ENCODE data around the gene FKBP1B.
A peak's percentile ranks its signal among the peaks of the same experiment; 100 is the strongest.
"Not testable (repeated sequence)": the region's sequence is repeated elsewhere in the genome, so short reads cannot be mapped to it uniquely, and the experiment has no call there.

Gene FKBP1B

GRCh38 chr2:24049485-24050021, at the start of gene FKBP1B:
TSS of gene FKBP1B (plus strand) at chr2:24049741. CDS start at chr2:24049850, 109 bp downstream.
- peak in 1 of 2 donors; percentile 36 for DNase-seq (ENCODE audit: extremely low read depth in 1 of 2, low read depth in 1 of 2)

- no peak for DNase-seq (ENCODE audit: extremely low read depth in 1 of 2, low read depth in 1 of 2)
These were observed 41.8 kb upstream of the FKBP1B start for GRCh38 chr2:24007693-24008092.

GRCh38 chr2:24008672-24009366, 40.7 kb upstream of the FKBP1B start:
- DNase-seq (ENCODE audit: extremely low read depth in 1 of 2, low read depth in 1 of 2) = no peak

GRCh38 chr2:24009367-24009679, 40.2 kb upstream of the FKBP1B start:
- DNase-seq (ENCODE audit: extremely low read depth in 1 of 2, low read depth in 1 of 2) = no peak

- no peak for DNase-seq (ENCODE audit: extremely low read depth in 1 of 2, low read depth in 1 of 2)
These were observed 39.7 kb upstream of the FKBP1B start, which contains the start of gene MFSD2B for GRCh38 chr2:24009680-24010476. TSS of gene MFSD2B (plus strand) at chr2:24010085. CDS start at chr2:24010097, 12 bp downstream.

- no peak for DNase-seq (ENCODE audit: extremely low read depth in 1 of 2, low read depth in 1 of 2)
These were observed 38.9 kb upstream of the FKBP1B start for GRCh38 chr2:24010477-24011249.

- DNase-seq (ENCODE audit: extremely low read depth in 1 of 2, low read depth in 1 of 2) = no peak
These were observed 38.1 kb upstream of the FKBP1B start for GRCh38 chr2:24011250-24012104.

- DNase-seq (ENCODE audit: extremely low read depth in 1 of 2, low read depth in 1 of 2) = no peak
These were observed 36.9 kb upstream of the FKBP1B start for GRCh38 chr2:24012521-24013188.

GRCh38 chr2:24014902-24015301, 34.6 kb upstream of the FKBP1B start:
- not testable (repeated sequence) for DNase-seq (ENCODE audit: extremely low read depth in 1 of 2, low read depth in 1 of 2)

- DNase-seq (ENCODE audit: extremely low read depth in 1 of 2, low read depth in 1 of 2) = no peak
These were observed 33.8 kb upstream of the FKBP1B start for GRCh38 chr2:24015562-24016375.

GRCh38 chr2:24016376-24016761, 33.2 kb upstream of the FKBP1B start:
- DNase-seq (ENCODE audit: extremely low read depth in 1 of 2, low read depth in 1 of 2) = no peak

- no peak for DNase-seq (ENCODE audit: extremely low read depth in 1 of 2, low read depth in 1 of 2)
These were observed 32.5 kb upstream of the FKBP1B start for GRCh38 chr2:24016853-24017703.

- DNase-seq (ENCODE audit: extremely low read depth in 1 of 2, low read depth in 1 of 2) = no peak
These were observed 31.8 kb upstream of the FKBP1B start for GRCh38 chr2:24017711-24018110.

GRCh38 chr2:24018241-24018640, 31.3 kb upstream of the FKBP1B start:
- no peak for DNase-seq (ENCODE audit: extremely low read depth in 1 of 2, low read depth in 1 of 2)

GRCh38 chr2:24019729-24020128, 29.8 kb upstream of the FKBP1B start:
- no peak for DNase-seq (ENCODE audit: extremely low read depth in 1 of 2, low read depth in 1 of 2)

GRCh38 chr2:24020244-24020643, 29.3 kb upstream of the FKBP1B start:
- no peak for DNase-seq (ENCODE audit: extremely low read depth in 1 of 2, low read depth in 1 of 2)

GRCh38 chr2:24021122-24021998, 28.2 kb upstream of the FKBP1B start:
- no peak for DNase-seq (ENCODE audit: extremely low read depth in 1 of 2, low read depth in 1 of 2)
